ENCODE results near the gene ASCL2. TPM values are rescaled to one million over a fixed set of nuclear protein-coding genes. Genes with fewer than 3 reads are reported as not detected.

Gene ASCL2
- polyA plus RNA-seq, 5 donors, result 0.79 to 1.5 (median 1.3) TPM

GRCh38 chr11:2273771-2274170, 3.4 kb upstream of the ASCL2 start:
- no peak for DNase-seq

- no peak for DNase-seq
These were observed 2.9 kb upstream of the ASCL2 start for GRCh38 chr11:2273311-2273710.

- no peak for DNase-seq
These were observed 2.5 kb upstream of the ASCL2 start for GRCh38 chr11:2272946-2273280.

- no peak for DNase-seq
These were observed 2.0 kb upstream of the ASCL2 start for GRCh38 chr11:2272228-2272945.

GRCh38 chr11:2271327-2272227, 1.2 kb upstream of the ASCL2 start:
- DNase-seq, result no peak

- DNase-seq, result no peak
These were observed 614 bp upstream of the ASCL2 start for GRCh38 chr11:2271077-2271326.

- DNase-seq, result peak; percentile 67
These were observed 627 bp downstream of the ASCL2 start for GRCh38 chr11:2269601-2270321.

- peak; percentile 46 to 61 for DNase-seq
These were observed 1.4 kb downstream of the ASCL2 start for GRCh38 chr11:2268729-2269600.

GRCh38 chr11:2267851-2268728, 2.3 kb downstream of the ASCL2 start:
- DNase-seq, result no peak

- DNase-seq, result no peak
These were observed 3.0 kb downstream of the ASCL2 start for GRCh38 chr11:2267306-2267850.

- DNase-seq, result no peak
These were observed 3.6 kb downstream of the ASCL2 start for GRCh38 chr11:2266586-2267305.

- DNase-seq, result no peak
These were observed 4.4 kb downstream of the ASCL2 start for GRCh38 chr11:2265854-2266585.

GRCh38 chr11:2265396-2265795, 5.0 kb downstream of the ASCL2 start:
- no peak for DNase-seq

GRCh38 chr11:2264366-2265053, 5.9 kb downstream of the ASCL2 start:
- DNase-seq, result no peak

GRCh38 chr11:2263724-2264360, 6.5 kb downstream of the ASCL2 start:
- no peak for DNase-seq

GRCh38 chr11:2263071-2263565, 7.3 kb downstream of the ASCL2 start:
- no peak for DNase-seq

GRCh38 chr11:2262301-2263070, 7.9 kb downstream of the ASCL2 start:
- no peak for DNase-seq
